Kidney tubule cell (primary cell): ENCODE measurements around the gene OTOP2.

ENCODE experiments used
- DNase-seq: peaks from one replicate; pipeline ENCODE4 v3.0.0-alpha.2; 2018; ENCODE audit warnings: low spot score

OTOP2 gene, protein sequence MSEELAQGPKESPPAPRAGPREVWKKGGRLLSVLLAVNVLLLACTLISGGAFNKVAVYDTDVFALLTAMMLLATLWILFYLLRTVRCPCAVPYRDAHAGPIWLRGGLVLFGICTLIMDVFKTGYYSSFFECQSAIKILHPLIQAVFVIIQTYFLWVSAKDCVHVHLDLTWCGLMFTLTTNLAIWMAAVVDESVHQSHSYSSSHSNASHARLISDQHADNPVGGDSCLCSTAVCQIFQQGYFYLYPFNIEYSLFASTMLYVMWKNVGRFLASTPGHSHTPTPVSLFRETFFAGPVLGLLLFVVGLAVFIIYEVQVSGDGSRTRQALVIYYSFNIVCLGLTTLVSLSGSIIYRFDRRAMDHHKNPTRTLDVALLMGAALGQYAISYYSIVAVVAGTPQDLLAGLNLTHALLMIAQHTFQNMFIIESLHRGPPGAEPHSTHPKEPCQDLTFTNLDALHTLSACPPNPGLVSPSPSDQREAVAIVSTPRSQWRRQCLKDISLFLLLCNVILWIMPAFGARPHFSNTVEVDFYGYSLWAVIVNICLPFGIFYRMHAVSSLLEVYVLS

GRCh38 chr17:74924250-74924948, at the start of gene OTOP2:
Gene OTOP2 (plus strand): TSS chr17:74924273. CDS start chr17:74924633, 360 bp downstream.
- no peak for DNase-seq

- DNase-seq: no peak
Measured at GRCh38 chr17:74874615-74875037, 49.4 kb upstream of the OTOP2 start.

- DNase-seq: no peak
Measured at GRCh38 chr17:74875155-74875976, 48.7 kb upstream of the OTOP2 start.

DNA sequence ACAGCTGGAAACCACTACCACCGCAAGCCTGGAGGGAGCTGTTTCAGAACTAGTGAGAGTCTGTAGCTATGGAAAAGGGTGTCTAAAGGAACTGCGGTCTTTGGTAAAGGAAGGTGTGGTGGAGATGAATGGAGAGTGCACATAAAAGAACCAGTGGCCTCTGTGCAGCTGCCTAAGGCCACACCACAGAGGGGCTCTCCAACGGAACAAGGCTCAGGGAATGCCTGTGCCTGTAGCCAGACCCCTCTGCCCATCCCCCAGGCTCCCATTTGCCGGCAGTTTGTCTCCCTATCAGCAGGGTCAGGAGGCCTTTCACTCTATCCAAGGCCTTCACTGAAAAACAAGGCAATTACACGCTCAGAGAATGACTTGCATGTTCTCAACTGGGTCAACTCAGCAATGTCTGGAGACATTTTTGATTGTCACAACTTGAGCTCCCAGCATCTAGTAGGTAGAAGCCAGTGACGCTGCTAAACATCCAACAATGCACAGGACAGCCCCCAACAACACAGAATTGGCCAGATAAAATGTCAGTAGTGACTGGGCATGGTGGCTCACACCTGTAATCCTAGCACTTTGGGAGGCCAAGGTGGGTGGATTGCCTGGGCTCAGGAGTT, 48.0 kb upstream of the OTOP2 start:
- no peak for DNase-seq

DNA sequence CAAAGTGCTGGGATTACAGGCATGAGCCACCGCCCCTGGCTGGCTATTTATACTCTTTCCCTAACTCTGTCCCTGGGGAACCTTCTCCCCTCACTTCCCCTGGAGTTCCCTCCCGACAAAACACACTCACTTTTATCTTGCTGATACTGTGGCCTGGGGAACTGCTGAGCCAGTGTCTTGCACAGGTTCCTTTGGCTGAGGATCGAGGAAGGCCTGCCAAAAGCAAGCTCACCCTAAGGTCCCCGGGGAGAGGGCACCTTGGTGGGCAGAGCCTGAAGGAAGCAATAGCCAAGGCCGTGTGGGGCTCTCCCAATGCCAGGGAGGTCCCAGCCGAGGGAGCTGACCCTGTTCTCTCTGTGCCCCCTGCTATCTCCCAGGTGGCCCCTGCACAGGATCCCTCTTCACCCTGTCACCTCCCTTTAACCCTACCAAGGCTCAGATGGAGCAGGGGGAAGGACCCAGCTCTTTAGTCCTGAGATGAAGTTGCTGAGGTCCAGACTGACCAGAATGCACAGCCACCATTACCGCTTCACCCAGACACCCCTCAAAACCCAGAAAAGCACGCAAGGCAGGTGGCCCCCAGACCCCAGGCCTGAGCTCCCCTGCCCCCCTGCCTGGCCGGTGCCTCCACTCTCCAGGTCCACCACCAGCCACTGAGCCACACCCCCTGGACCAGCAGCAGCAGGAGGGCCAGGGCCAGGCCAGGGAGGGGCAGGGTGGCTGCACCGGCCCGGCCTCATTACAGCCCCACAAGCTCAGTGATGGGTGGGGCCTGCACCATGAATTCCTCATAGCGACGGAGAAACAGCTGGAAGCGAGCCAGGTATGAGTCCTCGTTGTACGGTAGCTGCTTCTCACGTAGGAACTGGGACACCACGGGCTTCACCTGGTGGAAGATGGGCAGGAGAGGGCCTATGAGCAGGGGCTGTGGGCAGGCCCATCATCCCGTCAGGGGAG, 46.2 kb upstream of the OTOP2 start:
- DNase-seq: peak; percentile 63

GRCh38 chr17:74878658-74879057, 45.4 kb upstream of the OTOP2 start:
- no peak for DNase-seq

DNA sequence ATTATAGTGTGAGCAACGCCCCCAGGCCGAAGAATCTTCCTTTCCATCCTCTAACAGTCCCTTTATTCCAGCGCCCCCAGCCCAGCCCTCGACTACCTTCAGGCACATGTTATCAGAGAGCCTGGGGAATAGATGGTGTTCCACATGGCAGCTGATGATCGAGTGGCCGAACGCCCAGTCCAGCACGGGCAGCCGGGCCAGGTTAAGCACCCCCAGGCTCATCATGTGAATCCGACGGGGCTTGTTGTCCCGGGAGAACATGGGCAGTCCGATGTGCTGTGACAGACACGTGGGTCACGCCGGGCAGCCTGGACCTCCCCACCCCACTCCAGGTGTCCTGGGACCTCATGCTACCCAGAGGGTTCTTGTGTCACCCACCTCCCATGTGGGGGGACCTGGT, 44.8 kb upstream of the OTOP2 start:
- no peak for DNase-seq

GRCh38 chr17:74881073-74881472, 43.0 kb upstream of the OTOP2 start:
- DNase-seq: no peak

DNA sequence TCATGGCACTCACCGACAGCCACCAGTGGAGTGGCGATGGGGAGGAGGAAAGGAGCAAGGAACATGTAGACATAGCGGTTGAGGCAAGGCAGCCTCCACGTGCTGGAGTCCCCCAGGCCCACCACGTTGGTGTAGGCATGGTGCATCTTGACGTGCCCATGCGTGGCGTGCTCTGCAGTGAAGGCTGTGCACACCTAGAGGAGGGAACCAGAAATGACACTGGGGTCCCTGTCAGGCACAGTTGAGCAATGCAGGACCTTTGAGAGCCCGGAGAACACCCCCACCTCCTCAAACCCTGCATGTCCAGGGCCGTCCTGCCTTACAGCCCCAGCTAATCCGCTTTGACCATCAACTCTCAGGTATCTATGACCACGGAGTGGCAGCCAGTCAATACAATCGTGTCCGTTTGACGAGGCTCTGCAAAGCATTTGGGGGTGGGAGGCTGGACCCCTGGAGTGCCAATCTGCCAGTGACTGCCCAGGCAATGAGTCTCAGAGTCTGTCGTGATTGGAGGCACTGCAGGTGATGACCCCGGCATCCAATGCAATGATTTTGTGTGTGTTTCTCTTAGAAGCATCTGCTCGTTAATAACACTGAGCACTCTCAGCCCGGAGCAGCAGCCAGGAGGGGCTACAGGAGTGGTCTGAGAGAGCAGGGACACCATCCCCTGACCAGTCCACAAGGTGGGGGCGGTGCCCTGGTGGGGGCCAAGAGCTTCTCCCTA, 41.4 kb upstream of the OTOP2 start:
- no peak for DNase-seq

DNA sequence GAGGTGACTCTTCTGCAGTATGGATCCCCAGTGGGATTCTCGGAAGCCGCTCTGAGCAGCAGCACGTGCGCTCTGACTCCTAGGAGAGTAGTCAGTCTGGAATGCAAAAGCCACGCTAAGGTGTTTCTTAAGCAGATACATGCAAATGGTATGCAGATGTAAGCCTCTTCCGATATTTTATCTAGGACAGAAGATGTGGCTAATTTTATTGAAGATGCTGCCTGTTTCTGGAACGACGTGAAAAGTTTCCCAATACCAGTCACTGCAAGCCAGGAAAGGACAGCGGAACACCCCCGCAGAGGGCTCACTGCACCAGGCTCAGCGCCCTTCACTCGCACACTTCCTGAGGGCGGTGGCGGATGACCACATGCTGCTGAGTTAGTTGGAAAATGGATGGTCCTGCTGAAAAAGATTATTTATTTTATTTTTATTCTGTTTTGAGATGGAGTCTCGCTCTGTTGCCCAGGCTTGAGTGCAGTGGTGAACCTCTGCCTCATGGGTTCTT, 40.8 kb upstream of the OTOP2 start:
- DNase-seq: no peak

GRCh38 chr17:74888469-74888868, 35.6 kb upstream of the OTOP2 start:
- DNase-seq: no peak

- DNase-seq: no peak
Measured at GRCh38 chr17:74890554-74890953, 33.5 kb upstream of the OTOP2 start.

DNA sequence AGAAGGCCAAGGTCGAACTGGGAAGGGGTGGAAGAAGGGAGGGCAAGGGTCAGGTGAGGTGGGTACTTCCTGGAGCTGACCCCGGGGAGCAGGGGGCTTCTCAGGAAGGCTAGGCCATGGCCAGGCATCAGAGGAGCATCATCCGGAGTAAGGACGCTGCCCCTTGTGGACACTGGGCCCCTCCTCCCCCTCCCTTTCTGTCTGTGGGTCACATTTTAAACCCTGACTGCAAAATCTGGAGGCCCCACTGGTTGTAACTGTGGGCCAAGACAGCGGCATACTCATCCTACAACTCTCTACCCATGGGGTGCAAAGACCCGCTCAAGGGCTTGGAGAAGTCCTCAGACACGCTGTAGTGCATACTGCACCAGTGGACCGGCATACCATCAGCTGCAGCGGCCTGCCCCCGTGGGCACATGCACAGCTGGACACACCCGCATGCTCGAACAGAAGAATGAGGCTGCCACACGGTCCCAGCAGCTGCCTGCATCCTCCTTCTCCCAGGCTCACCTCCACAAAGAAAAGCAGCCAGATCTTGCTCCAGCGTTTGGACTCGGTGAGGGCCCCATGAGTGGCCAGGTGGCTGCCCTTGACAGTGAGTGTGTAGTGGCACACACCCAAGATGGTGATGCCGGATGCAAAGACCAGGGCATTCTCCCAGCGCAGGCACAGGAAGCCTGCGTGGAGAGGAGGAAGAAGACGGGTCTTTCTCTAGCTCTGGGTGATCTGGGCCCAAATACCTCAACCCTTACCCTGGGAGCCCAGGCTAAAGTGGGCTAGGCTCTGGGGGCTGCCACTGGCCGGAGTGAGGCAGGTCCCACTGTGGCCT, 31.8 kb upstream of the OTOP2 start:
- DNase-seq: no peak

- DNase-seq: no peak
Measured at GRCh38 chr17:74892974-74893911, 30.8 kb upstream of the OTOP2 start, which contains the start of gene FADS6. Gene FADS6 (minus strand): TSS chr17:74893633. CDS start chr17:74893595, 38 bp downstream.

GRCh38 chr17:74893936-74894671, 30.0 kb upstream of the OTOP2 start:
- DNase-seq: no peak

- DNase-seq: no peak
Measured at GRCh38 chr17:74898376-74898946, 25.6 kb upstream of the OTOP2 start.
